Colonic mucosa (tissue), 4 donors: ENCODE measurements around the gene ZNF655. TPM values are rescaled to one million over a fixed set of nuclear protein-coding genes. Genes with fewer than 3 reads are reported as not detected.

Experiments used
- DNase-seq: peaks from one replicate; pipeline ENCODE4 v3.0.0-alpha.2; 2020
- H3K27ac ChIP-seq: fragments of 200-600 bp; one replicate; pipeline ENCODE4 v1.8.0; 2021
- H3K27me3 ChIP-seq: fragments of 200-600 bp; one replicate; pipeline ENCODE4 v1.8.0; 2021
- H3K36me3 ChIP-seq: fragments of 200-600 bp; one replicate; pipeline ENCODE4 v1.8.0; 2021
- H3K4me1 ChIP-seq: fragments of 200-600 bp; one replicate; pipeline ENCODE4 v1.8.0; 2021; ENCODE audit warnings: mild to moderate bottlenecking
- H3K4me3 ChIP-seq: fragments of 200-600 bp; one replicate; pipeline ENCODE4 v1.8.0; 2021
- H3K9ac ChIP-seq, 2 donors: one replicate each; pipeline ENCODE4 v1.7.0; 2013; ENCODE audit warnings: control low read depth in 2 of 2, low read depth in 2 of 2, low read length in 2 of 2
- H3K9me3 ChIP-seq: fragments of 200-600 bp; one replicate; pipeline ENCODE4 v1.8.0; 2021
- intact Hi-C: fragments of 100-400 bp; cut with DNase I; formaldehyde crosslinking; loops from one replicate; pipeline ENCODE4 v1.14.1; 2022
- total RNA-seq, 2 donors: library from RNA; stranded (reverse); fragmentation: NEBNext Ultra II Directional in 1 of 2; extraction: Animal tissue kit (Norgen Biotek cat#: 25700) in 1 of 2; gene quantifications; one replicate each; pipeline ENCODE4 v1.2.1, GENCODE V29; 2021
- TF ChIP-seq, protein P1 (sequence below): fragments of 200-600 bp; IDR thresholded peaks from one replicate; pipeline ENCODE4 v1.8.0; 2022; ENCODE audit warnings: antibody characterized with exemption, mild to moderate bottlenecking
- donor health status: healthy.
- donor health status: DM: no; HTN: no; CAD: no.
- donor health status: DM: no; HTN: no; CAD: no.

Gene ZNF655, protein sequence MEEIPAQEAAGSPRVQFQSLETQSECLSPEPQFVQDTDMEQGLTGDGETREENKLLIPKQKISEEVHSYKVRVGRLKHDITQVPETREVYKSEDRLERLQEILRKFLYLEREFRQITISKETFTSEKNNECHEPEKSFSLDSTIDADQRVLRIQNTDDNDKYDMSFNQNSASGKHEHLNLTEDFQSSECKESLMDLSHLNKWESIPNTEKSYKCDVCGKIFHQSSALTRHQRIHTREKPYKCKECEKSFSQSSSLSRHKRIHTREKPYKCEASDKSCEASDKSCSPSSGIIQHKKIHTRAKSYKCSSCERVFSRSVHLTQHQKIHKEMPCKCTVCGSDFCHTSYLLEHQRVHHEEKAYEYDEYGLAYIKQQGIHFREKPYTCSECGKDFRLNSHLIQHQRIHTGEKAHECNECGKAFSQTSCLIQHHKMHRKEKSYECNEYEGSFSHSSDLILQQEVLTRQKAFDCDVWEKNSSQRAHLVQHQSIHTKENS
- 10 to 100 TPM; 41.8 to 50.7 TPM for total RNA-seq

DNA sequence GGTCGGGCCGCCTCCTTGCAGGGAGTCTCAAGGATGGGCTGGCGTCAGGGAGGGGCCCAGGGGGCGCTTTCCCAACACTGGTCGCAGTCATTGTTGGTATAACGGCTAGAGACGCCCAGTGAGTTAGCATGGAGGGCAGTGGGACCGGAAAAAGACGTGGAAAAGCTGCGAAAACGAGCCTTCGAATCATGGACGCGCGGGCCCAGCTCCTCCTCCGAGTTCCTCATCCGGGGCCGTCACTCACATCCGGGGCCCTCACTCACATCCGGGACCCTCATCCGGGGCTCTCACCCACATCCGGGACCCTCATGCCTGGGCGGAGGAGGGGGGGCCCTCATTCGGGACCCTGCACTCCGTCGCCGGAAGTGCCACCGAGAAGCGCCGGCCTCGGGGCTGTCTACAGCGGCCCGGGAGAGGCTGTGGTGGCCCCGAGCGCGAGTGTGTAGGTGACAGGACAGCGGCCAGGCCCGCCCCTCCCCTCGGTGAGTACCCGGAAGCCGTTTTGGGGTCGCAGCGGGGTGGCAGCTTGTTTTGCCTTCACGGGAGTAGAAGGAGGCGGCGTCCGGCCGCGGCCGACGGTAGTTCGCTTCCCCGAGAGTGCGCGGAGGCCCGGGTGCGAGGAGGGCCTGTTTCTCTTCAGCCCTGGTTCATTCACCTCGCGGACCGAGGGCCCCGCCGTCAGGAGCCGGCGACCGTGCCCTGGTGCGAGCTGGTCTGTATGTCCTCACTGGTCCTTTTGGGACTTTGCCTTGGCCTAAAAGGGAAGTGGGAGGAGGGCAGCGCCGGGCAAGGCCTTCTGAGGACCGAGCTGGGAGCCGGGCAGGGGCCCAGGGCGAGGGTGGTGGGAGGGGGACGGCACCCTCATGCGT is at the start of gene ZNF655:
Gene ZNF655 (plus strand): TSS at position 337 of the 869 bp plus-strand sequence. CDS start 1,918 bp downstream, outside the sequence.
- Histone ChIP-seq H3K27ac (peak within 1 kb of the TSS; percentile 98), H3K27me3 (no peaks in the 10 kb centered on the region), H3K4me1 (no peaks in the 10 kb centered on the region), H3K9ac (peak within 1 kb of the TSS; percentile 80 to 99), H3K4me3 (peak within 1 kb of the TSS; percentile 75), H3K9me3 (no peaks in the 10 kb centered on the region), H3K36me3 (peaks cover 3% of the 10 kb centered on the region)
- intact Hi-C loops, result loop anchor here (10.0 kb wide), 1 partner anchor 54 kb away; the partner anchor contains the start of genes ZKSCAN5 and ZNF394
- peak; percentile 87 for DNase-seq
- TF ChIP-seq, protein P1, sequence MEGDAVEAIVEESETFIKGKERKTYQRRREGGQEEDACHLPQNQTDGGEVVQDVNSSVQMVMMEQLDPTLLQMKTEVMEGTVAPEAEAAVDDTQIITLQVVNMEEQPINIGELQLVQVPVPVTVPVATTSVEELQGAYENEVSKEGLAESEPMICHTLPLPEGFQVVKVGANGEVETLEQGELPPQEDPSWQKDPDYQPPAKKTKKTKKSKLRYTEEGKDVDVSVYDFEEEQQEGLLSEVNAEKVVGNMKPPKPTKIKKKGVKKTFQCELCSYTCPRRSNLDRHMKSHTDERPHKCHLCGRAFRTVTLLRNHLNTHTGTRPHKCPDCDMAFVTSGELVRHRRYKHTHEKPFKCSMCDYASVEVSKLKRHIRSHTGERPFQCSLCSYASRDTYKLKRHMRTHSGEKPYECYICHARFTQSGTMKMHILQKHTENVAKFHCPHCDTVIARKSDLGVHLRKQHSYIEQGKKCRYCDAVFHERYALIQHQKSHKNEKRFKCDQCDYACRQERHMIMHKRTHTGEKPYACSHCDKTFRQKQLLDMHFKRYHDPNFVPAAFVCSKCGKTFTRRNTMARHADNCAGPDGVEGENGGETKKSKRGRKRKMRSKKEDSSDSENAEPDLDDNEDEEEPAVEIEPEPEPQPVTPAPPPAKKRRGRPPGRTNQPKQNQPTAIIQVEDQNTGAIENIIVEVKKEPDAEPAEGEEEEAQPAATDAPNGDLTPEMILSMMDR, result no peak

DNA sequence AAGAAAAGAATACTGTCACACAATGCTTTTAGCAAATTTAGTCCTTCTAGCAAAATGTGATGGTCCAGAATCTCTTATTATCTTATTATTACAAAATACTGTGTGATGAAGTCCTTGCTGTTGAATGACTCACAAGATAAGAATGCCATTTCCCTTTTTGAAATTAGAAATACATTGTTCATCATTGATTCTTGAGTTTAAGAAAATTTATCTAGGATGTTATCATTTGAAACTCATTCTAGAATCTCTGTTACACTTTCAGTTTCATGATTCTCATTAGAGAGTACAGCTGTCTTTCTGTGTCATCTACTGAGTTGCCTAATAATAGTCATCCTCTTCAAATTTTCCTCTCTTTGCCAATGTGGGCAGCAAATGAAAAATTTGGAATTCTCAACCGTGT is 44.4 kb upstream of the ZNF655 start:
- H3K9ac ChIP-seq, result no peak overlapping the region
- no peaks in the 10 kb centered on the region for H3K27me3 ChIP-seq
- H3K27ac ChIP-seq, result no peak overlapping the region
- H3K9me3 ChIP-seq, result no peaks in the 10 kb centered on the region
- intact Hi-C loops, result no loop called here
- H3K4me3 ChIP-seq, result no peak overlapping the region
- peaks cover 4% of the 10 kb centered on the region for H3K36me3 ChIP-seq
- no peaks in the 10 kb centered on the region for H3K4me1 ChIP-seq
- no peak for DNase-seq
- TF ChIP-seq, protein P1, result no peak

DNA sequence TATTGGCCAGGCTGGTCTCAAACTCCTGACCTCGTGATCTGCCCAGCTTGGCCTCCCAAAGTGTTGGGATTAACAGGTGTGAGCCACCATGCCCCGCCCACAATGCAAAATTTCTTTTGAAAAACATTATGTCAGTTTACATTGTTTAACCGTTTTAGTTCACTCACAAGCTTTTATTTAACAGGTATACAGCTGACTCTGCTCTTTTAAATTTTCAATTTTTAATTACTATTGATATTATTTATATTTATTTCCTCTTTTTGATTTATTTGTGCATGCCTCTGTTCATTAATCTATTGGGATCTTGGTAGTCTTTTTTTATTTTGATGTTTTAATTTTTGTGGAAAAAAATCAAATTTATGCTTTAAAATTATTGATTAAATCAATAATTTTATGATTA is 37.0 kb upstream of the ZNF655 start:
- H3K27ac ChIP-seq, result no peak overlapping the region
- TF ChIP-seq, protein P1, result no peak
- no peaks in the 10 kb centered on the region for H3K9me3 ChIP-seq
- H3K4me1 ChIP-seq, result no peaks in the 10 kb centered on the region
- intact Hi-C loops, result no loop called here
- H3K27me3 ChIP-seq, result no peaks in the 10 kb centered on the region
- H3K9ac ChIP-seq, result no peak overlapping the region
- no peak for DNase-seq
- H3K36me3 ChIP-seq, result no peaks in the 10 kb centered on the region
- H3K4me3 ChIP-seq, result no peak overlapping the region

DNA sequence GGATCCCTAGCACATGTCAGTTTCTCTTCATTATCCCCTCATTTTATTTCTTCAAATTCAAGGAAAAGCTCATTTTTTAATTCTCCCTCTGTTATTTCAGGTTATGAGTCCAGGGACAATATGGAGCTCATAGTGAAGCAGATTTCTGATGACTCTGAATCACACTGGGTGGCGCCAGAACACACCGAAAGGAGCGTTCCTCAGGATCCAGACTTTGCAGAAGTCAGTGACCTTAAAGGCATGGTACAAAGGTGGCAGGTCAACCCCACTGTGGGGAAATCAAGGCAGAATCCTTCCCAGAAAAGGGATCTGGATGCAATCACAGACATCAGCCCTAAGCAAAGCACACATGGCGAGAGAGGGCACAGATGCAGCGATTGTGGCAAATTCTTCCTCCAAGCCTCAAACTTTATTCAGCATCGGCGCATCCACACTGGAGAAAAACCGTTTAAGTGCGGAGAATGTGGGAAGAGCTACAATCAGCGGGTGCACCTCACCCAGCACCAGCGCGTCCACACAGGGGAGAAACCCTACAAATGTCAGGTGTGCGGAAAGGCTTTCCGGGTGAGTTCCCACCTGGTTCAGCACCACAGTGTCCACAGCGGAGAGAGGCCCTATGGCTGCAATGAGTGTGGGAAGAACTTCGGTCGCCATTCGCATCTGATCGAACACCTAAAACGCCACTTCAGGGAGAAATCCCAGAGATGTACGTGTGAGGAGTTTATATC is 32.6 kb upstream of the ZNF655 start:
- H3K36me3 ChIP-seq, result peaks cover 3% of the 10 kb centered on the region
- no peak overlapping the region for H3K9ac ChIP-seq
- H3K27ac ChIP-seq, result no peak overlapping the region
- intact Hi-C loops, result no loop called here
- H3K27me3 ChIP-seq, result no peaks in the 10 kb centered on the region
- no peak for DNase-seq
- H3K4me3 ChIP-seq, result no peak overlapping the region
- peaks cover 3% of the 10 kb centered on the region for H3K9me3 ChIP-seq
- H3K4me1 ChIP-seq, result no peaks in the 10 kb centered on the region
- TF ChIP-seq, protein P1, result no peak

DNA sequence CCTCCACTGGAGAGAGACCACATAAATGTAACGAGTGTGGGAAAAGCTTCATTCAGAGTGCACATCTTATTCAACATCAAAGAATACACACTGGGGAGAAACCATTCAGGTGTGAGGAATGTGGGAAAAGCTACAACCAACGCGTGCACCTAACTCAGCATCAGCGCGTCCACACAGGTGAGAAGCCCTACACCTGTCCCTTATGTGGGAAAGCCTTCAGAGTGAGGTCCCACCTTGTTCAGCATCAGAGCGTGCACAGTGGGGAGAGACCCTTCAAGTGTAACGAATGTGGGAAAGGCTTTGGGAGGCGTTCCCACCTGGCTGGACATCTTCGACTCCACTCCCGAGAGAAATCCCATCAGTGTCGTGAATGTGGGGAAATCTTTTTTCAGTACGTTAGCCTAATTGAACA is 27.1 kb upstream of the ZNF655 start:
- Histone ChIP-seq H3K4me3 (no peak overlapping the region), H3K36me3 (peaks cover 15% of the 10 kb centered on the region), H3K9ac (no peak overlapping the region), H3K27ac (no peak overlapping the region), H3K27me3 (no peaks in the 10 kb centered on the region), H3K4me1 (no peaks in the 10 kb centered on the region), H3K9me3 (peaks cover 7% of the 10 kb centered on the region)
- no peak for DNase-seq
- intact Hi-C loops, result loop anchor here (10.0 kb wide), 1 partner anchor 313 kb away; no protein-coding TSS in a partner anchor
- TF ChIP-seq, protein P1, result no peak
